Brain microvascular endothelial cell (primary cell): ENCODE measurements around the gene SDK1.

Source experiments
- DNase-seq: peaks from one replicate; pipeline ENCODE4 v3.0.0-alpha.2; 2020
- H3K27ac ChIP-seq: fragments of 250-450 bp; sonication (Bioruptor Pico); 2 replicates; pipeline ENCODE4 v1.5.1; 2020; ENCODE audit warnings: mild to moderate bottlenecking, moderate library complexity
- H3K27me3 ChIP-seq: fragments of 250-450 bp; sonication (Bioruptor Pico); replicated peaks from 2 replicates; pipeline ENCODE4 v1.5.1; 2020; ENCODE audit warnings: mild to moderate bottlenecking
- H3K36me3 ChIP-seq: fragments of 250-450 bp; sonication (Bioruptor Pico); replicated peaks from 2 replicates; pipeline ENCODE4 v1.5.1; 2020; ENCODE audit warnings: mild to moderate bottlenecking
- H3K4me3 ChIP-seq: 2 replicates; pipeline ENCODE4 v1.5.1; 2011; ENCODE audit warnings: low read depth, mild to moderate bottlenecking, control low read depth, low read length, moderate library complexity
- in situ Hi-C: cut with HindIII; loops from 2 replicates; pipeline ENCODE4 v1.10.0; 2017; ENCODE audit warnings: low sequenced_read_pairs, low pct_ligation_motif_present
- TF ChIP-seq, protein P1 (sequence below): IDR thresholded peaks from 2 replicates; pipeline ENCODE4 v1.5.1; 2011; ENCODE audit warnings: low read depth, mild to moderate bottlenecking, moderate library complexity, low read length, control low read depth, inconsistent platforms; ENCODE audit errors: missing control alignments

The SDK1 gene

DNA sequence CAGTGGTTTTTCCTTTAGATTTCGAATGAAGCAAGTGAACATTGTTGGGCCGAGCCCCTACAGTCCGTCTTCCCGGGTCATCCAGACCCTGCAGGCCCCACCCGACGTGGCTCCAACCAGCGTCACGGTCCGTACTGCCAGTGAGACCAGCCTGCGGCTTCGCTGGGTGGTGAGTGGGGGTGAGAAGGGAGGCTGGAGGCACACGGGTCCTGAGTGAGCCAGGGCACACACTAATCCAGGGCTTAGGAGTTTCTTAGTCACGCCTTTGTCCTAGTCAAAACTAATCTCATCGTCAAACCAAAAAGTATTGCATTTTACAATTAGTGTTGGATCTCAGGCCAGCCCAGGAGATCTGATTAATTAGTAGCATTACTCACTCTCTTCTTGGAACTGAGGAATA lies 812.2 kb downstream of the SDK1 start:
- Histone ChIP-seq H3K27ac (no peak overlapping the region), H3K36me3 (no peaks in the 10 kb centered on the region), H3K27me3 (no peaks in the 10 kb centered on the region), H3K4me3 (no peak overlapping the region)
- TF ChIP-seq, protein P1, sequence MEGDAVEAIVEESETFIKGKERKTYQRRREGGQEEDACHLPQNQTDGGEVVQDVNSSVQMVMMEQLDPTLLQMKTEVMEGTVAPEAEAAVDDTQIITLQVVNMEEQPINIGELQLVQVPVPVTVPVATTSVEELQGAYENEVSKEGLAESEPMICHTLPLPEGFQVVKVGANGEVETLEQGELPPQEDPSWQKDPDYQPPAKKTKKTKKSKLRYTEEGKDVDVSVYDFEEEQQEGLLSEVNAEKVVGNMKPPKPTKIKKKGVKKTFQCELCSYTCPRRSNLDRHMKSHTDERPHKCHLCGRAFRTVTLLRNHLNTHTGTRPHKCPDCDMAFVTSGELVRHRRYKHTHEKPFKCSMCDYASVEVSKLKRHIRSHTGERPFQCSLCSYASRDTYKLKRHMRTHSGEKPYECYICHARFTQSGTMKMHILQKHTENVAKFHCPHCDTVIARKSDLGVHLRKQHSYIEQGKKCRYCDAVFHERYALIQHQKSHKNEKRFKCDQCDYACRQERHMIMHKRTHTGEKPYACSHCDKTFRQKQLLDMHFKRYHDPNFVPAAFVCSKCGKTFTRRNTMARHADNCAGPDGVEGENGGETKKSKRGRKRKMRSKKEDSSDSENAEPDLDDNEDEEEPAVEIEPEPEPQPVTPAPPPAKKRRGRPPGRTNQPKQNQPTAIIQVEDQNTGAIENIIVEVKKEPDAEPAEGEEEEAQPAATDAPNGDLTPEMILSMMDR = no peak
- in situ Hi-C loops = no loop called here
- no peak for DNase-seq

DNA sequence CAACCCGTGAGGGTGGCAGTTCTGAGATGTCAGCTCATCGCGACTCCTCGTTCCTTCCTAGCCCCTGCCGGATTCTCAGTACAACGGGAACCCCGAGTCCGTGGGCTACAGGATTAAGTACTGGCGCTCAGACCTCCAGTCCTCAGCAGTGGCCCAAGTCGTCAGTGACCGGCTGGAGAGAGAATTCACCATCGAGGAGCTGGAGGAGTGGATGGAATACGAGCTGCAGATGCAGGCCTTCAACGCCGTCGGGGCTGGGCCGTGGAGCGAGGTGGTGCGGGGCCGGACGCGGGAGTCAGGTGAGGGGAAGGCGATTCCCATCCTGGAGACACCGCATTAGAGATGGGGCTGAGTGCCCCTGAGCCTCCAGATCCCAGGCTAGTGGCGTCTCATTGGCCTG lies 812.9 kb downstream of the SDK1 start:
- in situ Hi-C loops = no loop called here
- Histone ChIP-seq H3K36me3 (no peaks in the 10 kb centered on the region), H3K4me3 (no peak overlapping the region), H3K27me3 (no peaks in the 10 kb centered on the region), H3K27ac (no peak overlapping the region)
- DNase-seq = no peak
- TF ChIP-seq, protein P1 = no peak

DNA sequence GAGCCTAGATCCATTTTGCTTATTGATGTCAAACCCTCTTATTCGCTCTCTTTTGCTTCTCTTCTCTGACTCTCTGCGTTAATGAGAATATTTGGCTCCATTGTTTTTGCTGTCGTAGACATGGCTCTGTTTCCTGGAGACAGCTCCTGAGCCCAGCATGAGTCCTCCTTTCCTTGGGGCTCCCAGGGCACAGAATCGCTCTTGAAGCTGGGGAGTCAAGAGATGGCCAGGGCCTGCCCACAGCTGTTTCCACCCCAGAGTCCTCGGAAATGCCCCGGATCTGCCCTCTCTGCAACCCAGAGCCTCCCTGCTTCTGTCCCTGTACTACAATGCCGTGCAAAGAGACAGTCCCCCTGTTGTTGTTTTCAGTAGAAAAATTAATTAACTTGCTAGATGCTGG lies 814.4 kb downstream of the SDK1 start:
- Histone ChIP-seq H3K36me3 (no peaks in the 10 kb centered on the region), H3K4me3 (no peak overlapping the region), H3K27ac (no peak overlapping the region), H3K27me3 (no peaks in the 10 kb centered on the region)
- TF ChIP-seq, protein P1 = no peak
- in situ Hi-C loops = no loop called here
- no peak for DNase-seq

DNA sequence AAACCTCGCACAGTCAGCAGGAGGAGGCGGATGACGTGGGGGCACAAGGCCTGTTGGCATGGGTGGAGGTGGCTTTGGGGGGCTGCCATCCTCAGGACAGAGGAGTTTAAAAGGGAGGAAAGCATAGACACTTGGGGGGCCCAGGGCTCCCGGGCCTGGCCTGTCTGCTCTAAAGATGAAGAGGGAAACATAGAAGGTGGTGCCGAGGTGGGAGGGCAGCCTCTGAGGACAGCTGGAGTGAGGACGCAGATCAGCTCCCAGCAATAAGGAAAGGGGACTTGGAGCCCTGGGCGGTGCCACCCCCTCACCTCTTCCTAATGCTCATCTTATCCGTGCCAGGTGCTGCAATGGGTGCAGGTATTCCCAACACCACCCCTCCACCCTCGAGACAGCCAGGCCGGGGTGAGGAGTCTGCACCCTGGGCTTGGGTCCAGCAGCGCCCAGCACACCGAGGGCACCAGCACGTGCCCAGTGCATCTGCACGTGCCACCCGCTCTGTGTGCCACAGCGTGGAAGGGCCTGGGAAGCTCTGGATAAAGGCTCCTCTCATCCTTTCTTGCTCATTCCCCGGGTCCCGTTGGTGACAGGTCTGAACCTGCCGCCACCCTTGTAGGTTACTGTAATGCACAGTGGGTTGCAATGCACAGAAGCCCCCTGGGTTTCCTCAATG lies 815.0 kb downstream of the SDK1 start:
- Histone ChIP-seq H3K27ac (no peak overlapping the region), H3K4me3 (no peak overlapping the region), H3K36me3 (no peaks in the 10 kb centered on the region), H3K27me3 (no peaks in the 10 kb centered on the region)
- no peak for DNase-seq
- in situ Hi-C loops = no loop called here
- TF ChIP-seq, protein P1 = no peak

DNA sequence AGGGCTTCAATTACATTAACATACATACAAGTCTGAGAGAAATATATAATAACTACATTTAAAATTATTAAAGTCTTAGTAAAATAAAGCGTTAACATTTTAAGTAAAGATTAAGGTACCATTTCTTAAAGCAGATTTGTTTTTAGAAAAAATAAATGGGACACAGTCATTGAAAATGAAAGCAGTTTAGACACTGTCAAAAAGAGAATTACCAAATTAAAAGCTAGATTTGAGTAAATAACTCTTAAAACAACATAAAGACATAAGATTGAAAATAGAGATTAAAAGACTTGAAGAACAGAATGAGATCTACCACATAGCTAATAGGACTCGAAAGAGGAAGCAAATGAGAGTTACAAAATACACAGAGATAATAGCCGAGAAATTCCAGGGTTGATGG lies 818.8 kb downstream of the SDK1 start:
- Histone ChIP-seq H3K27ac (no peak overlapping the region), H3K36me3 (no peaks in the 10 kb centered on the region), H3K27me3 (no peaks in the 10 kb centered on the region), H3K4me3 (no peak overlapping the region)
- in situ Hi-C loops = no loop called here
- DNase-seq = no peak
- TF ChIP-seq, protein P1 = no peak

DNA sequence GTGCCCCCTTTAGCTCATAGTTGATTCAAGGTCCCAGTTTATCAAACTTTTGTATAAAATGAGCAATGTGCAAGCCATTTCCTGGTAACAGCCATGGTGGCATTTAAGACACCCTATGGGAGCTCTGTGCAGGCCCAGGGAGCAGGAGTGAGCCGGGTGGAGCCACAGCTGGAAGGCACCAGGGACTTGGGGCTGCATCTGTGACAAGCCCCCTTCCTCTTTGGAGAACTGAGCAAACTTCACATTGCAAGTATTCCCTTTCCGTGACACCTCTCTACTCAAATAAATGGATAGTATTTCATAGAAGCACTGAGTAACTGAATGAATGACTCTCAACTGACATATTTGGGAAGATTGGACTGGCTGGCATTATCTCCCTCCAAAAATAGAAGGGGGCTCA lies 822.3 kb downstream of the SDK1 start:
- in situ Hi-C loops = no loop called here
- no peak for DNase-seq
- no peak overlapping the region for H3K4me3 ChIP-seq
- no peaks in the 10 kb centered on the region for H3K27me3 ChIP-seq
- H3K36me3 ChIP-seq = no peaks in the 10 kb centered on the region
- H3K27ac ChIP-seq = no peak overlapping the region
- TF ChIP-seq, protein P1 = no peak
